ENCODE results near the gene APOA4.

APOA4 gene

GRCh38 chr11:116771935-116772334 is 51.2 kb downstream of the APOA4 start:
- DNase-seq: no peak
- Histone ChIP-seq H3K9me3 (ENCODE audit: control insufficient read depth, low read length) (no peaks in the 10 kb centered on the region), H3K4me3 (ENCODE audit: insufficient read depth, low read depth, low read length, poor library complexity, severe bottlenecking) (peak overlapping the region; percentile 98), H3K27me3 (replicated peaks; ENCODE audit: control insufficient read depth, insufficient read depth, low read length, poor library complexity, severe bottlenecking) (no peaks in the 10 kb centered on the region), H3K27ac (ENCODE audit: insufficient read depth, low read length, poor library complexity, severe bottlenecking) (peak overlapping the region; percentile 95), H3K36me3 (ENCODE audit: control insufficient read depth, insufficient read depth, low read length) (peaks cover 6% of the 10 kb centered on the region), H3K4me1 (ENCODE audit: control insufficient read depth, insufficient read depth, low read length, poor library complexity, severe bottlenecking) (peaks cover 5% of the 10 kb centered on the region)
